IMR-90 (cell line): Measurements from ENCODE around the gene OPRL1. TPM values are rescaled to one million over a fixed set of nuclear protein-coding genes. Genes with fewer than 3 reads are reported as not detected.

Experiments
- ATAC-seq: fragments of 200-7000 bp; cut with Tn5 transposase; 2 replicates; pipeline ENCODE4 v1.9.1; 2020; ENCODE audit warnings: low read depth, mild to moderate bottlenecking, moderate library complexity
- BruUV-seq: library from RNA; stranded (reverse); fragments of 400-500 nt; replicated peaks from 2 replicates; lab custom pipeline; 2021; lab: Mats Ljungman, UMichigan
- CTCF ChIA-PET: fragments of 300-600 bp; formaldehyde crosslinking; extraction: SDS; loops from one replicate; lab custom pipeline; 2021; ENCODE audit warnings: antibody characterized with exemption; lab: Yijun Ruan, JAX
- POLR2A ChIA-PET: fragments of 300-600 bp; sonication (Branson Sonifier 250); formaldehyde crosslinking; loops from one replicate; lab custom pipeline; 2022; ENCODE audit warnings: antibody characterized with exemption; ENCODE audit not compliant: unreplicated experiment; lab: Charles Lee
- DNase-seq: peaks from one replicate; pipeline ENCODE4 v3.0.0; 2013
- H2AFZ ChIP-seq: replicated peaks from 2 replicates; pipeline ENCODE3; 2013; ENCODE audit warnings: low read length, mild to moderate bottlenecking; ENCODE audit not compliant: poor library complexity
- H2AK5ac ChIP-seq: 2 replicates; pipeline ENCODE4 v1.6.1; 2013; ENCODE audit warnings: low read depth, low read length, inconsistent platforms
- H2AK9ac ChIP-seq: replicated peaks from 2 replicates; pipeline ENCODE3; 2013; ENCODE audit warnings: mild to moderate bottlenecking, low read depth, low read length, moderate library complexity; ENCODE audit not compliant: poor library complexity
- H2BK120ac ChIP-seq: 2 replicates; pipeline ENCODE4 v1.6.1; 2013; ENCODE audit warnings: low read depth, low read length, inconsistent platforms
- H2BK15ac ChIP-seq: 3 replicates; pipeline ENCODE4 v1.6.1; 2013; ENCODE audit warnings: low read depth, low read length, inconsistent platforms
- H2BK20ac ChIP-seq: 2 replicates; pipeline ENCODE4 v1.6.1; 2013; ENCODE audit warnings: low read depth, mild to moderate bottlenecking, inconsistent platforms, low read length, moderate library complexity
- H2BK5ac ChIP-seq: 2 replicates; pipeline ENCODE4 v1.6.1; 2013; ENCODE audit warnings: mild to moderate bottlenecking, low read depth, low read length, inconsistent platforms; ENCODE audit not compliant: poor library complexity, severe bottlenecking
- H3K14ac ChIP-seq: replicated peaks from 2 replicates; pipeline ENCODE4 v1.6.1; 2013; ENCODE audit warnings: low read depth, low read length, inconsistent platforms
- H3K18ac ChIP-seq: 2 replicates; pipeline ENCODE4 v1.6.1; 2013; ENCODE audit warnings: low read depth, low read length, control low read depth
- H3K23ac ChIP-seq: 2 replicates; pipeline ENCODE4 v1.6.1; 2013; ENCODE audit warnings: low read depth, low read length, inconsistent platforms
- H3K27ac ChIP-seq: 2 replicates; pipeline ENCODE4 v1.5.1; 2013; ENCODE audit warnings: mild to moderate bottlenecking, control low read depth, low read length; ENCODE audit not compliant: insufficient read depth
- H3K27me3 ChIP-seq: 2 replicates; pipeline ENCODE4 v1.6.1; 2013; ENCODE audit warnings: low read length; ENCODE audit not compliant: control insufficient read depth, insufficient read depth
- H3K36me3 ChIP-seq: 2 replicates; pipeline ENCODE4 v1.6.1; 2013; ENCODE audit warnings: low read length, mixed read lengths; ENCODE audit not compliant: control insufficient read depth, insufficient read depth
- H3K4ac ChIP-seq: 2 replicates; pipeline ENCODE4 v1.6.1; 2013; ENCODE audit warnings: low read depth, low read length, inconsistent platforms
- H3K4me1 ChIP-seq: 2 replicates; pipeline ENCODE4 v1.6.1; 2013; ENCODE audit warnings: low read length, mixed read lengths; ENCODE audit not compliant: control insufficient read depth, insufficient read depth
- H3K4me2 ChIP-seq: 2 replicates; pipeline ENCODE4 v1.6.1; 2013; ENCODE audit warnings: low read depth, mild to moderate bottlenecking, control low read depth, low read length, moderate library complexity
- H3K4me3 ChIP-seq: 2 replicates; pipeline ENCODE4 v1.5.1; 2013; ENCODE audit warnings: low read depth, mild to moderate bottlenecking, control low read depth, low read length, moderate library complexity; ENCODE audit not compliant: insufficient read depth
- H3K56ac ChIP-seq: 2 replicates; pipeline ENCODE4 v1.6.1; 2013; ENCODE audit warnings: low read length, inconsistent platforms; ENCODE audit not compliant: insufficient read depth; ENCODE audit errors: extremely low read depth
- H3K79me1 ChIP-seq, 2 experiments: 2 replicates each; pipeline ENCODE4 v1.6.1; 2013; ENCODE audit warnings: low read length in 2 of 2, inconsistent platforms in 1 of 2, low read depth in 1 of 2
- H3K9ac ChIP-seq: 2 replicates; pipeline ENCODE4 v1.6.1; 2013; ENCODE audit warnings: low read depth, low read length, control low read depth
- H3K9me1 ChIP-seq: 2 replicates; pipeline ENCODE4 v1.6.1; 2013; ENCODE audit warnings: low read length, inconsistent platforms; ENCODE audit not compliant: insufficient read depth
- H3K9me3 ChIP-seq: 2 replicates; pipeline ENCODE4 v1.6.1; 2013; ENCODE audit warnings: low read length; ENCODE audit not compliant: control insufficient read depth, insufficient read depth
- H4K20me1 ChIP-seq: 2 replicates; pipeline ENCODE4 v1.6.1; 2013; ENCODE audit warnings: low read length, inconsistent platforms; ENCODE audit not compliant: insufficient read depth
- H4K5ac ChIP-seq: 2 replicates; pipeline ENCODE4 v1.6.1; 2013; ENCODE audit warnings: mild to moderate bottlenecking, low read depth, low read length, control low read depth
- H4K8ac ChIP-seq, 2 experiments: 2 replicates each; pipeline ENCODE4 v1.6.1; 2013; ENCODE audit warnings: low read depth in 2 of 2, low read length in 2 of 2, control low read depth in 1 of 2, inconsistent platforms in 1 of 2
- H4K91ac ChIP-seq: 2 replicates; pipeline ENCODE4 v1.6.1; 2013; ENCODE audit warnings: low read depth, low read length, inconsistent platforms; ENCODE audit not compliant: insufficient read depth
- BHLHE40 ChIP-seq: fragments of 150-350 bp; IDR thresholded peaks from 2 replicates; pipeline ENCODE4 v1.6.1; 2016; ENCODE audit warnings: mild to moderate bottlenecking, low read depth, low read length
- CEBPB ChIP-seq: IDR thresholded peaks from 2 replicates; pipeline ENCODE4 v1.6.1; 2012; ENCODE audit warnings: low read depth, low read length, improper control_type of control experiment
- CHD1 ChIP-seq: IDR thresholded peaks from 2 replicates; pipeline ENCODE4 v1.6.1; 2012; ENCODE audit warnings: low read depth, low read length, improper control_type of control experiment
- FOS ChIP-seq: fragments of 150-350 bp; IDR thresholded peaks from 2 replicates; pipeline ENCODE4 v1.6.1; 2016; ENCODE audit warnings: low read depth, low read length
- MAFK ChIP-seq: IDR thresholded peaks from 2 replicates; pipeline ENCODE4 v1.6.1; 2012; ENCODE audit warnings: low read depth, low read length, improper control_type of control experiment
- MAZ ChIP-seq: IDR thresholded peaks from 2 replicates; pipeline ENCODE4 v1.6.1; 2012; ENCODE audit warnings: low read depth, mild to moderate bottlenecking, low read length, improper control_type of control experiment, moderate library complexity, borderline replicate concordance
- MXI1 ChIP-seq: IDR thresholded peaks from 2 replicates; pipeline ENCODE4 v1.6.1; 2012; ENCODE audit warnings: low read depth, mild to moderate bottlenecking, low read length, moderate library complexity, borderline replicate concordance
- NFE2L2 ChIP-seq: fragments of 150-350 bp; IDR thresholded peaks from 2 replicates; pipeline ENCODE4 v1.6.1; 2016; ENCODE audit warnings: low read depth, mild to moderate bottlenecking, low read length
- POLR2A ChIP-seq: IDR thresholded peaks from 2 replicates; pipeline ENCODE4 v1.6.1; 2012; ENCODE audit warnings: mild to moderate bottlenecking, low read depth, low read length
- RAD21 ChIP-seq: IDR thresholded peaks from 2 replicates; pipeline ENCODE4 v1.6.1; 2012; ENCODE audit warnings: low read length, improper control_type of control experiment
- RCOR1 ChIP-seq: IDR thresholded peaks from 2 replicates; pipeline ENCODE4 v1.6.1; 2012; ENCODE audit warnings: mild to moderate bottlenecking, low read length, improper control_type of control experiment; ENCODE audit not compliant: insufficient replicate concordance
- RFX5 ChIP-seq: IDR thresholded peaks from 2 replicates; pipeline ENCODE4 v1.8.0; 2012; ENCODE audit warnings: low read depth, mild to moderate bottlenecking, low read length, moderate library complexity
- SMC3 ChIP-seq: fragments of 150-350 bp; IDR thresholded peaks from 2 replicates; pipeline ENCODE4 v1.6.1; 2016; ENCODE audit warnings: low read depth, mild to moderate bottlenecking, antibody characterized with exemption, low read length, moderate library complexity
- WGBS, 2 experiments: methylation state at CpG; one replicate each; pipeline versions ENCODE4 v1.1.5 to v1.1.7; 2013; ENCODE audit warnings: missing lambda C conversion rate in 2 of 2; ENCODE audit not compliant: insufficient read length in 1 of 2; ENCODE audit errors: extremely low coverage in 2 of 2; 5-methylcytosine and 5-hydroxymethylcytosine counted together
- dilution Hi-C: fragments of 300-500 bp; cut with HindIII; formaldehyde crosslinking; loops from one replicate; pipeline ENCODE4 v1.14.3; 2018; ENCODE audit warnings: low sequenced_read_pairs; ENCODE audit not compliant: unreplicated experiment
- in situ Hi-C: fragments of 300-500 bp; cut with MboI; formaldehyde crosslinking; loops from 3 replicates; pipeline ENCODE4 v1.14.3; 2019; ENCODE audit warnings: low sequenced_read_pairs, inconsistent platforms, mixed read lengths
- intact Hi-C: fragments of 100-400 bp; cut with micrococcal nuclease; formaldehyde crosslinking; loops from 2 replicates; pipeline ENCODE4 v1.10.0; 2022
- polyA plus RNA-seq, 3 experiments: library from polyadenylated mRNA; depleted of rRNA; stranded (reverse); fragments of >200 nt; gene quantifications; 2 replicates each; pipeline ENCODE4 v1.2.3, GENCODE V29; 2012; ENCODE audit warnings: low replicate concordance in 1 of 3
- total RNA-seq: library from RNA; depleted of rRNA; stranded (reverse); fragments of >200 nt; gene quantifications from 2 replicates; pipeline ENCODE4 v1.2.3, GENCODE V29; 2012
- TF ChIP-seq, protein P1 (sequence below): fragments of 150-350 bp; IDR thresholded peaks from 2 replicates; pipeline ENCODE4 v1.6.1; 2016; ENCODE audit warnings: low read depth, mild to moderate bottlenecking, low read length, moderate library complexity, borderline replicate concordance
- TF ChIP-seq, protein P2 (sequence below): fragments of 150-350 bp; IDR thresholded peaks from 2 replicates; pipeline ENCODE4 v1.6.1; 2017; ENCODE audit warnings: mild to moderate bottlenecking, antibody characterized with exemption, low read length, low read depth
- TF ChIP-seq, protein P3 (sequence below): conservative IDR thresholded peaks from 2 replicates; pipeline ENCODE4 v1.5.1; 2012; ENCODE audit warnings: mild to moderate bottlenecking, low read depth, low read length, improper control_type of control experiment

Gene OPRL1
- total and polyA plus RNA-seq, 2 of the 4 experiments (the other 2 are of a cell fraction) = 0.36 to 1.2 TPM

DNA sequence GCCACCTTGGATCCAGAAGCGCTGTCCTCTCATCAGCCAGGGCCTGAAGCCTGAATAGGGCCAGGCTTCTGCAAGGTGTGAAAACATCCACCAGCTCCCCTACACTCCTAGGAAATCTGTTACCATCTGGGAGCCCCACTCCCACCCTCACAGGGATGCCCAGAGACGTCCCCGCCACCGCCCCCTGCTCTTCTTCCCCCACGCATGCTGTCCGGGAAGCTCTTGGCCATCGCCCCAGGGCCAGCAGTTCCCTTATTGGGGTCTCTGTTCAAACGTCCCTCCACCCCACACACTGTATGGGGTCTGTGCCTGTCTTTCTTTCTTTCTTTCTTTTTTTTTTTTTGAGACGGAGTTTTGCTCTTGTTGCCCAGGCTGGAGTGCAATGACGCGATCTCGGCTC lies 4.3 kb upstream of the OPRL1 start:
- Histone ChIP-seq H2AK9ac (no peak overlapping the region), H3K23ac (no peak overlapping the region), H3K4me2 (no peak overlapping the region), H3K4me1 (peaks cover 11% of the 10 kb centered on the region), H3K27me3 (no peaks in the 10 kb centered on the region), H3K79me1 (peaks cover 6 to 8% of the 10 kb centered on the region in 2 experiments; a peak in 3 of 4 replicates), H4K91ac (no peak overlapping the region), H4K20me1 (peaks cover 3% of the 10 kb centered on the region), H2BK15ac (no peak overlapping the region), H3K27ac (no peak overlapping the region), H3K9me1 (no peaks in the 10 kb centered on the region), H3K56ac (no peak overlapping the region), H3K36me3 (peaks cover 22% of the 10 kb centered on the region; the same call in 1 of the 2 replicates), H2AFZ (no peak overlapping the region), H2BK20ac (no peak overlapping the region), H4K5ac (no peak overlapping the region), H3K9ac (no peak overlapping the region), H3K4me3 (no peak overlapping the region), H3K14ac (no peak overlapping the region), H2BK5ac (no peak overlapping the region), H3K18ac (no peak overlapping the region), H3K9me3 (no peaks in the 10 kb centered on the region), H3K4ac (no peak overlapping the region), H2AK5ac (no peak overlapping the region), H2BK120ac (no peak overlapping the region), H4K8ac (no peak overlapping the region)
- ChIA-PET POLR2A (no interaction called here), CTCF (no interaction called here)
- intact Hi-C loops = no loop called here
- TF ChIP-seq, protein P1, sequence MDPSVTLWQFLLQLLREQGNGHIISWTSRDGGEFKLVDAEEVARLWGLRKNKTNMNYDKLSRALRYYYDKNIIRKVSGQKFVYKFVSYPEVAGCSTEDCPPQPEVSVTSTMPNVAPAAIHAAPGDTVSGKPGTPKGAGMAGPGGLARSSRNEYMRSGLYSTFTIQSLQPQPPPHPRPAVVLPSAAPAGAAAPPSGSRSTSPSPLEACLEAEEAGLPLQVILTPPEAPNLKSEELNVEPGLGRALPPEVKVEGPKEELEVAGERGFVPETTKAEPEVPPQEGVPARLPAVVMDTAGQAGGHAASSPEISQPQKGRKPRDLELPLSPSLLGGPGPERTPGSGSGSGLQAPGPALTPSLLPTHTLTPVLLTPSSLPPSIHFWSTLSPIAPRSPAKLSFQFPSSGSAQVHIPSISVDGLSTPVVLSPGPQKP = no peak
- no peak for TF ChIP-seq RCOR1
- TF ChIP-seq SMC3 = no peak
- no peak for TF ChIP-seq MAZ
- TF ChIP-seq CHD1 = no peak
- no peak for TF ChIP-seq RAD21
- TF ChIP-seq, protein P2, sequence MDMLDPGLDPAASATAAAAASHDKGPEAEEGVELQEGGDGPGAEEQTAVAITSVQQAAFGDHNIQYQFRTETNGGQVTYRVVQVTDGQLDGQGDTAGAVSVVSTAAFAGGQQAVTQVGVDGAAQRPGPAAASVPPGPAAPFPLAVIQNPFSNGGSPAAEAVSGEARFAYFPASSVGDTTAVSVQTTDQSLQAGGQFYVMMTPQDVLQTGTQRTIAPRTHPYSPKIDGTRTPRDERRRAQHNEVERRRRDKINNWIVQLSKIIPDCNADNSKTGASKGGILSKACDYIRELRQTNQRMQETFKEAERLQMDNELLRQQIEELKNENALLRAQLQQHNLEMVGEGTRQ = no peak
- no peak for TF ChIP-seq MAFK
- TF ChIP-seq NFE2L2 = no peak
- no peak for TF ChIP-seq BHLHE40
- no peak for TF ChIP-seq MXI1
- TF ChIP-seq POLR2A = no peak
- TF ChIP-seq FOS = no peak
- TF ChIP-seq CEBPB = no peak
- TF ChIP-seq, protein P3, sequence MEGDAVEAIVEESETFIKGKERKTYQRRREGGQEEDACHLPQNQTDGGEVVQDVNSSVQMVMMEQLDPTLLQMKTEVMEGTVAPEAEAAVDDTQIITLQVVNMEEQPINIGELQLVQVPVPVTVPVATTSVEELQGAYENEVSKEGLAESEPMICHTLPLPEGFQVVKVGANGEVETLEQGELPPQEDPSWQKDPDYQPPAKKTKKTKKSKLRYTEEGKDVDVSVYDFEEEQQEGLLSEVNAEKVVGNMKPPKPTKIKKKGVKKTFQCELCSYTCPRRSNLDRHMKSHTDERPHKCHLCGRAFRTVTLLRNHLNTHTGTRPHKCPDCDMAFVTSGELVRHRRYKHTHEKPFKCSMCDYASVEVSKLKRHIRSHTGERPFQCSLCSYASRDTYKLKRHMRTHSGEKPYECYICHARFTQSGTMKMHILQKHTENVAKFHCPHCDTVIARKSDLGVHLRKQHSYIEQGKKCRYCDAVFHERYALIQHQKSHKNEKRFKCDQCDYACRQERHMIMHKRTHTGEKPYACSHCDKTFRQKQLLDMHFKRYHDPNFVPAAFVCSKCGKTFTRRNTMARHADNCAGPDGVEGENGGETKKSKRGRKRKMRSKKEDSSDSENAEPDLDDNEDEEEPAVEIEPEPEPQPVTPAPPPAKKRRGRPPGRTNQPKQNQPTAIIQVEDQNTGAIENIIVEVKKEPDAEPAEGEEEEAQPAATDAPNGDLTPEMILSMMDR = no peak
- TF ChIP-seq RFX5 = no peak
- 86% methylated on average over 3 of the region's 12 CpGs; no CpG with 5 or more reads in 1 of the 2 experiments for WGBS, 2 experiments
- ATAC-seq = no peak
- dilution Hi-C loops = no loop called here
- in situ Hi-C loops = no loop called here
- BruUV-seq = no TSS peak
- DNase-seq = no peak
